SK-N-MC (cell line): ENCODE data around the gene EXOC3.

Experiments used
- DNase-seq: peaks from one replicate; pipeline ENCODE4 v3.0.0-alpha.2; 2011; ENCODE audit warnings: low read depth, low spot score
- H3K27ac ChIP-seq: fragments of 200-600 bp; sonication (generic); 2 replicates; pipeline ENCODE4 v1.5.1; 2016; ENCODE audit warnings: mixed run types
- H3K36me3 ChIP-seq: fragments of 200-600 bp; sonication (generic); 2 replicates; pipeline ENCODE4 v1.6.1; 2017; ENCODE audit warnings: antibody characterized with exemption, low read length, mixed read lengths; ENCODE audit not compliant: insufficient read depth
- H3K4me3 ChIP-seq: fragments of 200-600 bp; sonication (generic); 2 replicates; pipeline ENCODE4 v1.5.1; 2016
- H3K9ac ChIP-seq: fragments of 200-600 bp; sonication (generic); 2 replicates; pipeline ENCODE4 v1.8.0; 2017; ENCODE audit warnings: mixed run types, mixed read lengths; ENCODE audit not compliant: insufficient read length
- H3K9me3 ChIP-seq: fragments of 200-600 bp; sonication (generic); 2 replicates; pipeline ENCODE4 v1.6.1; 2017; ENCODE audit warnings: low read depth, mild to moderate bottlenecking, antibody characterized with exemption, low read length, moderate library complexity, mixed read lengths
- EZH2 ChIP-seq: fragments of 200-600 bp; sonication (generic); IDR thresholded peaks from one replicate; pipeline ENCODE4 v1.6.1; 2017; ENCODE audit warnings: antibody characterized with exemption
- FOXP2 ChIP-seq: optimal IDR thresholded peaks from 2 replicates; pipeline ENCODE3; 2011; ENCODE audit warnings: mild to moderate bottlenecking, moderate library complexity; ENCODE audit not compliant: insufficient read depth; ENCODE audit errors: extremely low read length, control extremely low read depth
- POLR2AphosphoS5 ChIP-seq: IDR thresholded peaks from 2 replicates; pipeline ENCODE4 v1.6.1; 2012; ENCODE audit warnings: mild to moderate bottlenecking, low read depth, low read length, borderline replicate concordance

The EXOC3 gene

GRCh38 chr5:491119-491855, 48.3 kb downstream of the EXOC3 start:
- TF ChIP-seq FOXP2 (no peak), POLR2AphosphoS5 (no peak), EZH2 (no peak)

GRCh38 chr5:491856-492155, 48.8 kb downstream of the EXOC3 start:
- Histone ChIP-seq H3K27ac (no peak overlapping the region), H3K9me3 (no peaks in the 10 kb centered on the region), H3K36me3 (no peaks in the 10 kb centered on the region), H3K4me3 (no peak overlapping the region), H3K9ac (no peak overlapping the region)
- no peak for DNase-seq
- TF ChIP-seq POLR2AphosphoS5 (no peak), EZH2 (no peak)

More at GRCh38 chr5:491119-491855, 48.3 kb downstream of the EXOC3 start:
- DNase-seq, result no peak
- Histone ChIP-seq H3K36me3 (no peaks in the 10 kb centered on the region), H3K4me3 (no peak overlapping the region), H3K27ac (no peak overlapping the region), H3K9me3 (no peaks in the 10 kb centered on the region), H3K9ac (no peak overlapping the region)

DNA sequence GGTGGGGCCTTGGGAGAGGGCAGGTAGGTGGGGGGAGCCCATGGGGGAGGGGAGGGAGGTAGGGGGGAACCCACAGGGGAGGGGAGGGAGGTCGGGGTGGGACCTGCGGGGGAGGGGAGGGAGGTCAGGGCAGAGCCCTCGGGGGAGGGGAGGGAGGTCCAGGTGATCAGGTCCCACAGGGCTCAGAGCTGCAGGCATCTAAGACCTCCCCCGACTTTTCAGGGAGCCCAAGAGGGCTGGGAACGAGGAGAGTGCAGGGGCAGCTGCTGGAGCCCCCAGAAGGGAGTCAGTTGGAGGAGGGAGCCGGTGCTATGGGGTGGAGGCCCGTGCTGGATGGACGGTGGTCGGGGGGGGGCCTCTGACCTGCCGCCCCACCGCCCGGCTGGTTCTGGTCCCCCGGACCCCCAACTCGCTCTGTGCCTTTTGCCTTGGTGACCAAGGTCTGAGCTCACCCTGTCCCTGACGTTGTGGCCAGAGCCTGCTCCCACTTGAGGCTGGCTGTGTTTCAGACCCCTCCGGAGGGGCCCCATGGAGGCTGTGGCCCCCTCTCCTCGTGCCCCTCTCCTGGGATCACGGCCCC, 49.4 kb downstream of the EXOC3 start:
- Histone ChIP-seq H3K9ac (no peak overlapping the region), H3K36me3 (no peaks in the 10 kb centered on the region), H3K9me3 (no peaks in the 10 kb centered on the region), H3K27ac (no peak overlapping the region), H3K4me3 (no peak overlapping the region)
- TF ChIP-seq FOXP2 (no peak), POLR2AphosphoS5 (no peak), EZH2 (no peak)
- no peak for DNase-seq

GRCh38 chr5:493119-493701, 50.2 kb downstream of the EXOC3 start:
- no peak for TF ChIP-seq POLR2AphosphoS5
- H3K9ac ChIP-seq, result no peak overlapping the region
- no peak overlapping the region for H3K27ac ChIP-seq
- no peak for DNase-seq
- H3K36me3 ChIP-seq, result no peaks in the 10 kb centered on the region
- no peaks in the 10 kb centered on the region for H3K9me3 ChIP-seq
- H3K4me3 ChIP-seq, result no peak overlapping the region

DNA sequence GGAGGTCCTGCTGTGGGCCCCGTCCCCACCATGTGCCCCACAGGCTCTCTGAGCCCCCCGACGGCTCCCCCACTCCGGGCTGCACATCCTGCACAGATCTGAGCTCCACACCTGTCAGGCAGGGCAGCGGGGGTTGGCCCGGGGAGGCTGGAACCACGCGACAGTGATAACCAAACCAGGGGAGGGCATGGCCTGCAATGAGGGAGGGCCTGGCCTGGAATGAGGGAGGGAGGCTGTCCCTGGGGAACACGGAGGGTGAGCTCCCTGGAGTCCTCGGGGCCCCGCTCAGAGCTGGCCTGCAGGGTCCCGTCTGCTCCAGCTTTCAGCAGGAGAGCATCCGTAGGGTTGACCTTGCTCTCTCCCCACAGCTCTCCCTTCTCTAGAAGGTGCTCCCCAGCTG, 50.8 kb downstream of the EXOC3 start:
- DNase-seq, result no peak
- no peak overlapping the region for H3K4me3 ChIP-seq
- H3K9me3 ChIP-seq, result no peaks in the 10 kb centered on the region
- TF ChIP-seq POLR2AphosphoS5 (no peak), FOXP2 (no peak), EZH2 (no peak)
- no peak overlapping the region for H3K9ac ChIP-seq
- no peak overlapping the region for H3K27ac ChIP-seq
- no peaks in the 10 kb centered on the region for H3K36me3 ChIP-seq

DNA sequence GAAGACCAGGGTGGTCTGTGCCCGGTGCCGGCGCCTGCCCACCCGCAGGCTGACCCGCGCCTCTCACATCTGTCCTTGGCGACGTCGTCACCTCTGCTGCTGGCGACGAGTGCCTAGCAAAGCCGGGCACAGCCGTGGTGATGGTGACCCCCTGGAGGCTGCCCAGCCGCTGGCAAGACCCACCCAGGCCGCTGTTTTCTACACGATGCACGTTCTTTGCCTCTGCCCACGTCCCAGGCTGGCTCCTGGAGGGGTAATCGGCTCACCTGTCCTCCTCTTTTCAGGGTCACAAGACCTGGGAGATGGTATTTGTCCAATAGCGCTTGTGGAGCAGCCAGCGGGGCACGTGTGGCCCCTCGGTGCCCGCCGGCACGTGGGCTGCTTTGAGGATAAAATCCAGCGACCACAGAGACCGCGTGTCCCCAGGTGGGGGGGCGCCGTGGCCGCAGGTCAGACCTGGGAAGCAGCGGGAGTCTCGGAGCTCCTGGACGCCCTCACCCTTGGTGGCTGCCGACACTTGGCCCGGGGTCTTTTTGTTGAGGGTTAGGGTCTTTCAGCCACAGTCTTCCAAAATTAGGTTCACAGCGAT, 51.8 kb downstream of the EXOC3 start:
- Histone ChIP-seq H3K27ac (no peak overlapping the region), H3K36me3 (no peaks in the 10 kb centered on the region), H3K9ac (no peak overlapping the region), H3K9me3 (no peaks in the 10 kb centered on the region), H3K4me3 (no peak overlapping the region)
- DNase-seq, result no peak
- TF ChIP-seq POLR2AphosphoS5, result no peak
- TF ChIP-seq FOXP2, result no peak
- TF ChIP-seq EZH2, result no peak

- Histone ChIP-seq H3K27ac (no peak overlapping the region), H3K36me3 (no peaks in the 10 kb centered on the region), H3K9me3 (no peaks in the 10 kb centered on the region), H3K4me3 (no peak overlapping the region), H3K9ac (no peak overlapping the region)
- DNase-seq, result no peak
- no peak for TF ChIP-seq EZH2
- no peak for TF ChIP-seq POLR2AphosphoS5
- no peak for TF ChIP-seq FOXP2
Observed at GRCh38 chr5:496028-496427, 53.1 kb downstream of the EXOC3 start.

DNA sequence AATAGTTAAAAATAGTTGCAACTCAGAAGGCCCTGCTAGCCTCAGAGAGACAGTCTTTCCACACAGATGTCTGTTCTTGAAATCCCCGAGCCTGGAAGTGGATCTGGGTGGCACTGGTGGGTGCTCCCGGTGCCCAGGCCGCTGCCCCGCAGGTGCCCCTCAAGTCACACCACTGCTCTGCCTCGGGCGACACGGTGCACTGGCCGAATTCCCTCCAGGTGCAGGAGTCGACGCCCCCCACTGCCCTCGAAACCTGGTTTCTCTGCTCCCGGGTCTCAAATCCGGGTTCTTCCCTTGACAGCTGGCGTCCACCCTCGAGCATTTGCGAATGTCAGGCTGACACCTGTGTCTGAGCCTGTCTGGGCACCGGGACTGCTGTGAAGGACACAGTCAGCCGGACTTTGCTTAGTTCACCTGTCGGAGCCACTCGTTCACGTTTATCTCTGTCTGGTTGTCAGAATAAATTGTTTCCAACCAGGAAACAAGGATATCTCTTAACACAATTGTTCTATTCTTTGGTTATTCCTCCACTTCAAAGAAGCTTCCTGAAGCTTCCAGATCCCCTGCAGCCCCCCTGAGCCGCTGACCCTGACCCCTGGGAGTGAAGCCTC, 54.2 kb downstream of the EXOC3 start:
- Histone ChIP-seq H3K36me3 (no peaks in the 10 kb centered on the region), H3K9me3 (no peaks in the 10 kb centered on the region), H3K27ac (no peak overlapping the region), H3K9ac (no peak overlapping the region), H3K4me3 (no peak overlapping the region)
- TF ChIP-seq FOXP2, result no peak
- no peak for DNase-seq
